Gastroesophageal sphincter (tissue), 3 donors: Measurements from ENCODE around the gene KATNAL2.

ENCODE experiments used
- CTCF ChIP-seq, 4 experiments: fragments of 200-600 bp in 2 of 4; fragments of 450-650 bp in 2 of 4; sonication (generic) in 1 of 4; IDR thresholded peaks; one replicate each; pipeline ENCODE4 v1.5.1; 2017 to 2019; ENCODE audit warnings: antibody characterized with exemption in 4 of 4, mild to moderate bottlenecking in 2 of 4, moderate library complexity in 2 of 4
- EP300 ChIP-seq: sonication (generic); formaldehyde crosslinking; IDR thresholded peaks from one replicate; pipeline ENCODE4 v1.6.1; 2017; ENCODE audit warnings: antibody characterized with exemption, mild to moderate bottlenecking
- POLR2A ChIP-seq, 2 donors: fragments of 450-650 bp; IDR thresholded peaks; one replicate each; pipeline ENCODE4 v1.6.1; 2017; ENCODE audit warnings: antibody characterized with exemption in 2 of 2, mild to moderate bottlenecking in 2 of 2, moderate library complexity in 1 of 2

- TF ChIP-seq POLR2A (IDR thresholded peaks at IDR 0.05) (no peak), CTCF (IDR thresholded peaks at IDR 0.05) (no peak), EP300 (no peak)
These were observed 39.9 kb upstream of the KATNAL2 start for GRCh38 chr18:46877329-46877987.
